Colonic mucosa (tissue), 4 donors: ENCODE data around the gene PMEPA1. TPM values are rescaled to one million over a fixed set of nuclear protein-coding genes. Genes with fewer than 3 reads are reported as not detected.

Experiments used
- DNase-seq: peaks from one replicate; pipeline ENCODE4 v3.0.0-alpha.2; 2020
- H3K27ac ChIP-seq: fragments of 200-600 bp; one replicate; pipeline ENCODE4 v1.8.0; 2021
- H3K27me3 ChIP-seq: fragments of 200-600 bp; one replicate; pipeline ENCODE4 v1.8.0; 2021
- H3K36me3 ChIP-seq: fragments of 200-600 bp; one replicate; pipeline ENCODE4 v1.8.0; 2021
- H3K4me1 ChIP-seq: fragments of 200-600 bp; one replicate; pipeline ENCODE4 v1.8.0; 2021; ENCODE audit warnings: mild to moderate bottlenecking
- H3K4me3 ChIP-seq: fragments of 200-600 bp; one replicate; pipeline ENCODE4 v1.8.0; 2021
- H3K9ac ChIP-seq, 2 donors: one replicate each; pipeline ENCODE4 v1.7.0; 2013; ENCODE audit warnings: control low read depth in 2 of 2, low read depth in 2 of 2, low read length in 2 of 2
- H3K9me3 ChIP-seq: fragments of 200-600 bp; one replicate; pipeline ENCODE4 v1.8.0; 2021
- CTCF ChIP-seq: fragments of 200-600 bp; IDR thresholded peaks from one replicate; pipeline ENCODE4 v1.8.0; 2022; ENCODE audit warnings: antibody characterized with exemption, mild to moderate bottlenecking
- intact Hi-C: fragments of 100-400 bp; cut with DNase I; formaldehyde crosslinking; loops from one replicate; pipeline ENCODE4 v1.14.1; 2022
- total RNA-seq, 2 donors: library from RNA; stranded (reverse); fragmentation: NEBNext Ultra II Directional in 1 of 2; extraction: Animal tissue kit (Norgen Biotek cat#: 25700) in 1 of 2; gene quantifications; one replicate each; pipeline ENCODE4 v1.2.1, GENCODE V29; 2021
- donor health status: healthy.
- donor health status: DM: no; HTN: no; CAD: no.
- donor health status: DM: no; HTN: no; CAD: no.

The PMEPA1 gene
- total RNA-seq, 2 donors from 2014 or later: 13.0 to 26.1 TPM

- intact Hi-C loops: no loop called here
- peaks cover 16% of the 10 kb centered on the region for H3K4me1 ChIP-seq
- peak overlapping the region; percentile 47 for H3K27ac ChIP-seq
Measured at GRCh38 chr20:57676589-57677583, 32.9 kb downstream of the PMEPA1 start.

GRCh38 chr20:57675773-57676172 lies 34.0 kb downstream of the PMEPA1 start:
- H3K27me3 ChIP-seq: no peaks in the 10 kb centered on the region
- H3K27ac ChIP-seq: peak overlapping the region; percentile 26
- H3K9me3 ChIP-seq: no peaks in the 10 kb centered on the region
- no peak overlapping the region for H3K4me3 ChIP-seq
- H3K9ac ChIP-seq: peak overlapping the region; percentile 46 to 49
- H3K36me3 ChIP-seq: no peaks in the 10 kb centered on the region
- no peak for TF ChIP-seq CTCF
- intact Hi-C loops: no loop called here
- H3K4me1 ChIP-seq: peaks cover 16% of the 10 kb centered on the region
- peak; percentile 69 for DNase-seq

More at GRCh38 chr20:57676589-57677583, 32.9 kb downstream of the PMEPA1 start:
- H3K9me3 ChIP-seq: no peaks in the 10 kb centered on the region
- H3K9ac ChIP-seq: peak overlapping the region in 1 of 2 donors; percentile 51
- no peaks in the 10 kb centered on the region for H3K36me3 ChIP-seq
- DNase-seq: peak; percentile 74
- no peak overlapping the region for H3K4me3 ChIP-seq
- TF ChIP-seq CTCF: no peak
- no peaks in the 10 kb centered on the region for H3K27me3 ChIP-seq

GRCh38 chr20:57672953-57673575 lies 36.8 kb downstream of the PMEPA1 start:
- no peak overlapping the region for H3K9ac ChIP-seq
- no peaks in the 10 kb centered on the region for H3K9me3 ChIP-seq
- H3K36me3 ChIP-seq: no peaks in the 10 kb centered on the region
- no peak overlapping the region for H3K27ac ChIP-seq
- intact Hi-C loops: no loop called here
- no peak for TF ChIP-seq CTCF
- DNase-seq: no peak
- H3K4me3 ChIP-seq: no peak overlapping the region
- no peaks in the 10 kb centered on the region for H3K27me3 ChIP-seq
- H3K4me1 ChIP-seq: peaks cover 16% of the 10 kb centered on the region

GRCh38 chr20:57672164-57672563 lies 37.7 kb downstream of the PMEPA1 start:
- H3K36me3 ChIP-seq: no peaks in the 10 kb centered on the region
- H3K4me3 ChIP-seq: no peak overlapping the region
- no peaks in the 10 kb centered on the region for H3K27me3 ChIP-seq
- no peak for DNase-seq
- no peak for TF ChIP-seq CTCF
- H3K9ac ChIP-seq: no peak overlapping the region
- H3K9me3 ChIP-seq: no peaks in the 10 kb centered on the region
- intact Hi-C loops: no loop called here
- H3K27ac ChIP-seq: no peak overlapping the region
- H3K4me1 ChIP-seq: peaks cover 16% of the 10 kb centered on the region

DNA sequence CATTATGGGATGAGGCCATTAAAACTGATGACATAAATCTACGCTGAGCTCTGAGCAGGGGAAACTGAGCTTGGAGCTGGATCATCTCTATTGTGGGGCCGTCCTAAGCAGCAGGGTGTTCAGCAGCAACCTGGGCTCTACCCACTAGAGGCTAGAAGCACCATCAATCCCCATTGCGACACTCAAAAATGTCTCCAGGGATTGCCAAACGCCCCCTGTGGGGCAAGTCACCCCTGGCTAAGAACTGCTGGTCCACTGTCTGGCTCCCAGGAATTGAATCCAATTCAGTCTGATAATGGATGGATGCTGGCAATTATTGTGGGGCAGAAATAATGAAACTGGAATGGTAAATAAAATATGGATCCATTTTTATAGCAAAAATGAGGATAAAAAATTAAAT lies 38.2 kb downstream of the PMEPA1 start:
- intact Hi-C loops: no loop called here
- Histone ChIP-seq H3K36me3 (no peaks in the 10 kb centered on the region), H3K4me1 (peaks cover 13% of the 10 kb centered on the region), H3K9ac (no peak overlapping the region), H3K4me3 (no peak overlapping the region), H3K27ac (no peak overlapping the region), H3K9me3 (no peaks in the 10 kb centered on the region), H3K27me3 (no peaks in the 10 kb centered on the region)
- TF ChIP-seq CTCF: no peak
- DNase-seq: no peak
